Measurements from ENCODE around the gene PEX26. TPM values are rescaled to one million over a fixed set of nuclear protein-coding genes. Genes with fewer than 3 reads are reported as not detected.

PEX26 gene
- total RNA-seq, 1 experiment from 2014 or later: 46.1 TPM

- Mint-ChIP-seq H3K4me1 (ENCODE audit: low read depth, unreplicated experiment) (peaks cover 5% of the 10 kb centered on the region), H3K27me3 (ENCODE audit: unreplicated experiment) (no peaks in the 10 kb centered on the region), H3K36me3 (ENCODE audit: insufficient read depth, unreplicated experiment) (peaks cover 6% of the 10 kb centered on the region), H3K27ac (ENCODE audit: unreplicated experiment) (no peak overlapping the region), H3K4me3 (ENCODE audit: low read depth, unreplicated experiment) (no peak overlapping the region), H3K9me3 (ENCODE audit: low read depth, unreplicated experiment) (no peaks in the 10 kb centered on the region)
- CTCF ChIA-PET: no interaction called here
- no peak for TF ChIP-seq CTCF (IDR thresholded peaks at IDR 0.05; ENCODE audit: unreplicated experiment)
- BruUV-seq (replicated peaks): no TSS peak
- no peak for DNase-seq
- intact Hi-C loops (cut with micrococcal nuclease; ENCODE audit: unreplicated experiment): no loop called here
Observed at GRCh38 chr22:18144105-18144504, 66.3 kb downstream of the PEX26 start.

GRCh38 chr22:18145676-18146388, 68.0 kb downstream of the PEX26 start:
- intact Hi-C loops (cut with micrococcal nuclease; ENCODE audit: unreplicated experiment): no loop called here

GRCh38 chr22:18146389-18146753, 68.6 kb downstream of the PEX26 start:
- Mint-ChIP-seq H3K36me3 (ENCODE audit: insufficient read depth, unreplicated experiment) (peaks cover 25% of the 10 kb centered on the region), H3K27me3 (ENCODE audit: unreplicated experiment) (no peaks in the 10 kb centered on the region), H3K4me1 (ENCODE audit: low read depth, unreplicated experiment) (peaks cover 13% of the 10 kb centered on the region), H3K9me3 (ENCODE audit: low read depth, unreplicated experiment) (no peaks in the 10 kb centered on the region), H3K4me3 (ENCODE audit: low read depth, unreplicated experiment) (no peak overlapping the region), H3K27ac (ENCODE audit: unreplicated experiment) (no peak overlapping the region)
- no peak for DNase-seq
- CTCF ChIA-PET: no interaction called here
- no peak for TF ChIP-seq CTCF (IDR thresholded peaks at IDR 0.05; ENCODE audit: unreplicated experiment)
- BruUV-seq (replicated peaks): no TSS peak
- intact Hi-C loops (cut with micrococcal nuclease; ENCODE audit: unreplicated experiment): no loop called here

More at GRCh38 chr22:18145676-18146388, 68.0 kb downstream of the PEX26 start:
- TF ChIP-seq CTCF (IDR thresholded peaks at IDR 0.05; ENCODE audit: unreplicated experiment): no peak
- H3K27me3 Mint-ChIP-seq (ENCODE audit: unreplicated experiment): no peaks in the 10 kb centered on the region
- H3K4me3 Mint-ChIP-seq (ENCODE audit: low read depth, unreplicated experiment): no peak overlapping the region
- DNase-seq: no peak
- peaks cover 9% of the 10 kb centered on the region for H3K4me1 Mint-ChIP-seq (ENCODE audit: low read depth, unreplicated experiment)
- CTCF ChIA-PET: no interaction called here
- H3K36me3 Mint-ChIP-seq (ENCODE audit: insufficient read depth, unreplicated experiment): peaks cover 23% of the 10 kb centered on the region
- H3K9me3 Mint-ChIP-seq (ENCODE audit: low read depth, unreplicated experiment): no peaks in the 10 kb centered on the region
- no peak overlapping the region for H3K27ac Mint-ChIP-seq (ENCODE audit: unreplicated experiment)
- no TSS peak for BruUV-seq (replicated peaks)

GRCh38 chr22:18147791-18148190, 70.0 kb downstream of the PEX26 start:
- H3K36me3 Mint-ChIP-seq (ENCODE audit: insufficient read depth, unreplicated experiment): peaks cover 29% of the 10 kb centered on the region
- intact Hi-C loops (cut with micrococcal nuclease; ENCODE audit: unreplicated experiment): no loop called here
- no TSS peak for BruUV-seq (replicated peaks)
- H3K4me1 Mint-ChIP-seq (ENCODE audit: low read depth, unreplicated experiment): peaks cover 17% of the 10 kb centered on the region
- no peaks in the 10 kb centered on the region for H3K9me3 Mint-ChIP-seq (ENCODE audit: low read depth, unreplicated experiment)
- CTCF ChIA-PET: no interaction called here
- no peak overlapping the region for H3K4me3 Mint-ChIP-seq (ENCODE audit: low read depth, unreplicated experiment)
- DNase-seq: no peak
- no peak overlapping the region for H3K27ac Mint-ChIP-seq (ENCODE audit: unreplicated experiment)
- no peak for TF ChIP-seq CTCF (IDR thresholded peaks at IDR 0.05; ENCODE audit: unreplicated experiment)
- H3K27me3 Mint-ChIP-seq (ENCODE audit: unreplicated experiment): no peaks in the 10 kb centered on the region

Measured in Calu3 (cell line).